ENCODE measurements around the gene SNORC.

SNORC gene

DNA sequence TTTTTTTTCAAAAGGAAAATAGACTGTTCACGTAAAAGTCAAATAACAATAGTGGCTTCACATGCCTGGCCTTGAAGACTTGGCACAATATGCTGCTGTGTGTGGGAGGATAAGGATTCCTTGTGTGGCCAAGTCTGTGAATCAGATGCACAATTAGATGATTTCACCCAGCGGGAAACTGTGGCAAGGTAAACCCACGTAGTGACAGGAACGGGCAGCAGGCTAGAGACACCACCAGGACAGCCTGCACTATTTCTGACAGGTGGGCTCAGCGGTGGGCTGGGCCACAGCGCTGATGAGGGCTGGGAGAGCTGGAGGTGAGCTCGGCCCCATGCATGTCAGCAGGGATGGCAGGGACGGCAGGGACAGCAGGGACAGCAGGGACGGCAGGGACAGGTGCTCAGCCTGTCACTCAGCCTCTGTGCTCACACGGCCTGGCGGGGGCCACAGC, 21.6 kb downstream of the SNORC start:
- H3K4me3 ChIP-seq (ENCODE audit: low read depth, low read length) = no peak overlapping the region
- H3K79me2 ChIP-seq = no peaks in the 10 kb centered on the region
- H2AFZ ChIP-seq = peak overlapping the region; percentile 61
- H3K27ac ChIP-seq = no peak overlapping the region
- H3K4me1 ChIP-seq = peaks cover 4% of the 10 kb centered on the region
- H3K27me3 ChIP-seq (ENCODE audit: control insufficient read depth, insufficient read depth, low read length) = no peaks in the 10 kb centered on the region
- H3K9ac ChIP-seq = no peak overlapping the region
- no peaks in the 10 kb centered on the region for H3K9me3 ChIP-seq (ENCODE audit: control insufficient read depth, low read length)
- TF ChIP-seq, protein P1, sequence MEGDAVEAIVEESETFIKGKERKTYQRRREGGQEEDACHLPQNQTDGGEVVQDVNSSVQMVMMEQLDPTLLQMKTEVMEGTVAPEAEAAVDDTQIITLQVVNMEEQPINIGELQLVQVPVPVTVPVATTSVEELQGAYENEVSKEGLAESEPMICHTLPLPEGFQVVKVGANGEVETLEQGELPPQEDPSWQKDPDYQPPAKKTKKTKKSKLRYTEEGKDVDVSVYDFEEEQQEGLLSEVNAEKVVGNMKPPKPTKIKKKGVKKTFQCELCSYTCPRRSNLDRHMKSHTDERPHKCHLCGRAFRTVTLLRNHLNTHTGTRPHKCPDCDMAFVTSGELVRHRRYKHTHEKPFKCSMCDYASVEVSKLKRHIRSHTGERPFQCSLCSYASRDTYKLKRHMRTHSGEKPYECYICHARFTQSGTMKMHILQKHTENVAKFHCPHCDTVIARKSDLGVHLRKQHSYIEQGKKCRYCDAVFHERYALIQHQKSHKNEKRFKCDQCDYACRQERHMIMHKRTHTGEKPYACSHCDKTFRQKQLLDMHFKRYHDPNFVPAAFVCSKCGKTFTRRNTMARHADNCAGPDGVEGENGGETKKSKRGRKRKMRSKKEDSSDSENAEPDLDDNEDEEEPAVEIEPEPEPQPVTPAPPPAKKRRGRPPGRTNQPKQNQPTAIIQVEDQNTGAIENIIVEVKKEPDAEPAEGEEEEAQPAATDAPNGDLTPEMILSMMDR (IDR thresholded peaks at IDR 0.05) = no peak
- H3K36me3 ChIP-seq (ENCODE audit: control insufficient read depth, insufficient read depth, low read length) = no peaks in the 10 kb centered on the region
- no peak overlapping the region for H3K4me2 ChIP-seq (ENCODE audit: low read length)

DNA sequence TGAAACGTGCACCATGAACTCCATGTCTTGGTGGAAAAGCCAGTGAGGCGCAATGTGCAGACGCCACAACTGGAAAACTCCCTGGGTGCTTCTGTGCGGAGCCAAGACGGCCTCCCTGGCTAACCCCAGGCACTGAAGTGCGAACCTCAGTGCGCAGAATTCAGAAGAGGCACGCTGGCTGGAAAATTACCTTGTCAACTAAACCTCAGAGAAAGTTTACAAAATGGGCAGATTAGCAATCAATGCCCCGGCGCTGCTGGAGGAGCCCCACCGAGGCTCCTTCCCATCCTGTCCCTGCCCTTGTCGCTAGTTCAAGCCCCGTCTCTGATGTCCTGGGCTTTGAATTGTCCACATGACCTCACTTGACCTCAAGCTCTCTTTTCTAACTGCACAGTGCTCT, 22.2 kb downstream of the SNORC start:
- no peak overlapping the region for H3K4me2 ChIP-seq (ENCODE audit: low read length)
- no peak overlapping the region for H2AFZ ChIP-seq
- no peaks in the 10 kb centered on the region for H3K9me3 ChIP-seq (ENCODE audit: control insufficient read depth, low read length)
- no peak overlapping the region for H3K4me3 ChIP-seq (ENCODE audit: low read depth, low read length)
- no peaks in the 10 kb centered on the region for H3K79me2 ChIP-seq
- H3K36me3 ChIP-seq (ENCODE audit: control insufficient read depth, insufficient read depth, low read length) = no peaks in the 10 kb centered on the region
- no peak overlapping the region for H3K27ac ChIP-seq
- peaks cover 4% of the 10 kb centered on the region for H3K4me1 ChIP-seq
- H3K27me3 ChIP-seq (ENCODE audit: control insufficient read depth, insufficient read depth, low read length) = no peaks in the 10 kb centered on the region
- TF ChIP-seq, protein P1 (IDR thresholded peaks at IDR 0.05) = no peak
- H3K9ac ChIP-seq = no peak overlapping the region

DNA sequence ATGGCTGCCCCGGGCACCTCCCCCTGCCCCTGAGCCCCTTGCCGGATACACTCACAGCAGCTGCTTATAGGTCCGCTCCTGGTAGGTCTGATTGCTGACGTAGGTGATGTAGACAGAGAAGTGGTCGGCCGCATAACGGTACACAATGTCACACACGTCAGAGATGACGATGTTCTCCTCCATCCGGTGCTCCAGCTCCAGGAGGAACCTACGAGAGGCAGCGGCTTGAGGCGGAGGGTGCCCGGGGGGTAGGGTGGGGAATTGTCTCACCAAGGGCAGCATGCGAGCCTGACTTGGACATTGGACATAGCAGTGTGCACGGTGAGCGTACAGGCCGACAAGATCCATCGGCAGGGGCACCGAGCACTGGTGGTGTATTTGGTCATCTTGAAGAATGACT, 22.8 kb downstream of the SNORC start:
- H3K36me3 ChIP-seq (ENCODE audit: control insufficient read depth, insufficient read depth, low read length) = no peaks in the 10 kb centered on the region
- H3K4me1 ChIP-seq = peaks cover 4% of the 10 kb centered on the region
- no peak overlapping the region for H3K4me2 ChIP-seq (ENCODE audit: low read length)
- no peak overlapping the region for H3K4me3 ChIP-seq (ENCODE audit: low read depth, low read length)
- no peaks in the 10 kb centered on the region for H3K9me3 ChIP-seq (ENCODE audit: control insufficient read depth, low read length)
- H3K79me2 ChIP-seq = no peaks in the 10 kb centered on the region
- TF ChIP-seq, protein P1 (IDR thresholded peaks at IDR 0.05) = no peak
- no peaks in the 10 kb centered on the region for H3K27me3 ChIP-seq (ENCODE audit: control insufficient read depth, insufficient read depth, low read length)
- H3K27ac ChIP-seq = no peak overlapping the region
- H2AFZ ChIP-seq = no peak overlapping the region
- no peak overlapping the region for H3K9ac ChIP-seq

DNA sequence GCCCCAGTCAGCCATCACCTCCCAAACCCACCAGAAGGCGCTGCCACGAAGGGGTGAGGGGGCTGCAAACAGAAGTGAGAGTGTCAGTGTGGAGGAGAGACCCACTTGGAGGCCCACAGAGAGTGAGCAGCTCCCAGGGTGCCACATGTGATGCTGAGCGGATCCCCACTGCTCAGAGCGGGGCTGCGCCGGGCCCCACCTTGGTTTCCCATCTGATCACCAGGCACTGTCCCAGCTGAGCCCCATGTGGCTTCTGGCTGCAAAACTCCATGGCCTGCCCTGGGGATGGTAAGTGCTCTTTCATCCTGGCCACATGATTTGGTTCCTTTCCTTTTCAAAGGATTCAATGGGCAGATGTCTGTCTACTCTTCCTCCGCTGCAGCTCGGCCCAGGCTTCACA, 23.8 kb downstream of the SNORC start:
- no peaks in the 10 kb centered on the region for H3K79me2 ChIP-seq
- peaks cover 4% of the 10 kb centered on the region for H3K4me1 ChIP-seq
- no peaks in the 10 kb centered on the region for H3K36me3 ChIP-seq (ENCODE audit: control insufficient read depth, insufficient read depth, low read length)
- no peaks in the 10 kb centered on the region for H3K27me3 ChIP-seq (ENCODE audit: control insufficient read depth, insufficient read depth, low read length)
- no peak overlapping the region for H3K4me3 ChIP-seq (ENCODE audit: low read depth, low read length)
- H2AFZ ChIP-seq = no peak overlapping the region
- TF ChIP-seq, protein P1 (IDR thresholded peaks at IDR 0.05) = no peak
- no peak overlapping the region for H3K4me2 ChIP-seq (ENCODE audit: low read length)
- no peak overlapping the region for H3K27ac ChIP-seq
- no peak overlapping the region for H3K9ac ChIP-seq
- H3K9me3 ChIP-seq (ENCODE audit: control insufficient read depth, low read length) = no peaks in the 10 kb centered on the region

DNA sequence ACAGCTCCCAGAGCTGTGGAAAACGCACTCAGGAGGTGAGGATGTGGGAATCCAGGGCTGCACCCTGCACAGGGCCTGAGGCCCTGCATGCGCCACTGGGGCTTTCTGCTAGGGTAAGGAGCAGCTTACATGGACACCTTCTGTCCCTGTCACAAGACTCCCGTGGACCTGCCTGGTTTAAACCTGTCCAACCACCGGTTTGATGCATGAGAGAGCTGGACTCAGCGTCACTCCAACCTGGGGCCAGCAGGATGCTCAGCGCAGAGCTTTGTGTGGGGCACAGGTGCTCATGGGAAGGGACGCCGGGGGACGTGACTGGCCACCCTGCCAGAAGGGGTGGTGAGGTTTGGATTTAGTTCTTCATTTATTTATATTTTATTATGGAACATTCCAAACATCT, 24.2 kb downstream of the SNORC start:
- peaks cover 4% of the 10 kb centered on the region for H3K4me1 ChIP-seq
- no peak overlapping the region for H3K27ac ChIP-seq
- no peak overlapping the region for H3K4me3 ChIP-seq (ENCODE audit: low read depth, low read length)
- no peak overlapping the region for H3K4me2 ChIP-seq (ENCODE audit: low read length)
- no peaks in the 10 kb centered on the region for H3K27me3 ChIP-seq (ENCODE audit: control insufficient read depth, insufficient read depth, low read length)
- no peak overlapping the region for H2AFZ ChIP-seq
- H3K36me3 ChIP-seq (ENCODE audit: control insufficient read depth, insufficient read depth, low read length) = no peaks in the 10 kb centered on the region
- TF ChIP-seq, protein P1 (IDR thresholded peaks at IDR 0.05) = no peak
- no peak overlapping the region for H3K9ac ChIP-seq
- no peaks in the 10 kb centered on the region for H3K79me2 ChIP-seq
- no peaks in the 10 kb centered on the region for H3K9me3 ChIP-seq (ENCODE audit: control insufficient read depth, low read length)
